Ecto neural progenitor cell (in vitro differentiated cells): Measurements from ENCODE around the gene C1QTNF12.

Experiments used
- DNase-seq: peaks from one replicate; pipeline ENCODE4 v3.0.0-alpha.2; 2018; ENCODE audit warnings: low spot score

Gene C1QTNF12

GRCh38 chr1:1213345-1214265 lies 32.9 kb downstream of the C1QTNF12 start, which contains the start of gene TNFRSF4:
TNFRSF4 (minus strand) TSS chr1:1214153; CDS start chr1:1214127, 26 bp downstream.
- DNase-seq = no peak

GRCh38 chr1:1212780-1213344 lies 33.7 kb downstream of the C1QTNF12 start:
- DNase-seq = no peak

DNA sequence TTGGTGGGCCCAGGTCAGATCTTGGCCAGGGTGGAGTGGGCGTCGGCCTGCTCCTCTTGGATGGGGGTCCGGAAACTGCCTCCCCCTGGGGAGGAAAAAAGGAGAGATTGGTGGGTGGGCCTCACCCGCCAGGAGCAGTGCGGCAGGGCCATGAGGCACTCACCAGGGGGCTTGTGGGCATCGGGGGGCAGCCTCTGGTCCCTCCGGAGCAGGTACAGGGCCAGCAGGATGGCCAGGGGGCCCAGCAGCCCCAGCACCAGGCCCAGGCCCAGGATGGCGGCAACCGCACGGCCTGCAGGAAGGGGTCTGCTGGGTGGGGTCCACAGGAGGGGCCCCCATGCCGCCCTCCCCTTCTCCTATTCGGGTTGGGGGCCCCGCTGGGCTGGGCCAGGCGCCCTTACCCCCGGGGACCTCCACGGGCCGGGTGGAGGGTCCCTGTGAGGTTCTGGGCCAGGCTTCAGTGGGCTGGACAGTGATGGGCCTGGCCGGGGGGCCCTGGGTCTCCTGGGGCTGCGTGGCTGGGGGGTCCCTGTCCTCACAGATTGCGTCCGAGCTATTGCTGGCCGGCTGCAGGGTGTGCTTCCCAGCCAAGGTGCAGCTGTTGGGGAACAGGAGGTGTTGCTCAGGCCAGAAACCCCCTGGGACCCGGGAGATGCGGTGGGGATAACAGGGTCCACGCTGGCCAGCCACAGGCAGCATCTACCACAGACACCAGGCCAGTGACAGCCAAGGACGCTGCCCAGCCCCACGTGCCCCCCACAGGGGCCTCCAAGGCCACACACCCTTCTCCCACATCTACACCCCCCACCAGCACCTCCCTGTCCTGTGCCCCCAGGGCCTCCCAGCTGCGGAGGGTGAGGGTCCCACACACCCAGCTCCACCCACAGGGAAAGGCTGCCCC lies 34.7 kb downstream of the C1QTNF12 start:
- DNase-seq = no peak

DNA sequence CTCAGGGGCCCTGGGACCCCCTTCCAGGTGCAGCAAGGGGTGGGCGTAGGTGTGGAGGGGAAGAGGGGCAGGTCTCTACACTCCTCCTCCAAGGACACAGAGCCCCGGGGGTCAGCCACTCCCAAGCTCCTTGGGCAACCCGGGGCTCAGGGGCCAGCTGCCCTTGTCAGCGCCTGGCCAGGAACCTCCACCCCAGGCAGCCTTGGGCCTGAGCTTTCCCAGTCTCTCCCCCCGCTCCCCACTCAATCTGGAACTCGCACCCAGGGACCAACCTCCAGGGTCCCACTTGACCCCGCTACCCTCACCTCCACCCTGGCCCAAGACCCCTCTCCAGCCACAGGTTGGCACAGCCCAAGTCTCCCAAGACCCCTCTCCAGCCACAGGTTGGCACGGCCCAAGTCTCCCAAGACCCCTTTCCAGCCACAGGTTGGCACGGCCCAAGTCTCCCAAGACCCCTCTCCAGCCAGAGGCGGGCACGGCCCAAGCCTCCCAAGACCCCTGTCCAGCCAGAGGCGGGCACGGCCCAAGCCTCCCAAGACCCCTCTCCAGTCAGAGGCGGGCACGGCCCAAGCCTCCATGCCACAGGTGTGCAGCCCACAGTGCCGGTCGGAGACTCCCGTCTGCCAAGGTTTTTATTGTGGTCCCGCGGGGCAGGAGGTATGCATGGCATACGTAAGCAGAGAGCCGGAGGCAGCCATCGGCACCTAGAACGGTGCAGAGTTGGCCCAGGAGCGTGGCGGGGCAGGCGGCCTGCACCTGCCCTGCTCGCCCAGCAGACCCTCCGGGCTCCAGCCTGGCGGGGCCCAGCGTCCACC lies 35.6 kb downstream of the C1QTNF12 start:
- no peak for DNase-seq

- no peak for DNase-seq
Observed at GRCh38 chr1:1208713-1209433, 37.6 kb downstream of the C1QTNF12 start.

GRCh38 chr1:1207571-1207892 lies 39.0 kb downstream of the C1QTNF12 start:
- no peak for DNase-seq

- no peak for DNase-seq
Observed at GRCh38 chr1:1206966-1207531, 39.5 kb downstream of the C1QTNF12 start.

GRCh38 chr1:1206376-1206965 lies 40.1 kb downstream of the C1QTNF12 start, which contains the start of gene TNFRSF18:
TNFRSF18 (minus strand) TSS chr1:1206592; CDS start chr1:1206571, 21 bp downstream.
- DNase-seq = no peak

DNA sequence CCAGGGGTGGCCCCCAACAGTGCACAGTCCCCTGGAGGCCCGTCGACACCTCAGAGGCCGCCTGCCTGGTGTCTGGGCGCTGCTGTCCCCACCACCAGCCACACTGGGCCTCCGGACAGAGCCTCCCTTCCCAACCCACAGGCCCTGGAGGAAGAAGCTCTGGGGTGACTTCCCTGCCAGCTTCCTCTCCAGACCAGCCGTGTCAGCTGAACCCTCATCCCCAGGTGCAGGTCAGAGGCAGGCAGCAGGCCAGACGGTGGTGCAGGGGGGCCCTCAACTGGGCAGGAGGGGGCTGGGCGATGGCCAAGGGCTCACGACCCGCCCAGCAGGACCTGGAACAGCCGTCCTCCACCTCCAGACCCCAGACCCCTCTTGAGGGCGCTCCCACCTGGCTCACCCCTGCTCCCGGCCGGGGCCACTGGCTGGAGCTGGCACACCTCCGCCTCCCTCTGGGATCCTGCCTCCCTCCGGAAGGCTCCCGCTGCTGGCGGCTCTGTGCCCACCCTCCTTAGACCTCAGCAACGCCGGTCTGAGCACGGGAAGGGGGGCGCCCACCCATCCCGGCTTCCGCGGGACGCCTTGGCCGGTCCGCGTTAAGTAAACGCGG lies 40.6 kb downstream of the C1QTNF12 start:
- no peak for DNase-seq

GRCh38 chr1:1204998-1205768 lies 41.3 kb downstream of the C1QTNF12 start:
- DNase-seq = no peak

DNA sequence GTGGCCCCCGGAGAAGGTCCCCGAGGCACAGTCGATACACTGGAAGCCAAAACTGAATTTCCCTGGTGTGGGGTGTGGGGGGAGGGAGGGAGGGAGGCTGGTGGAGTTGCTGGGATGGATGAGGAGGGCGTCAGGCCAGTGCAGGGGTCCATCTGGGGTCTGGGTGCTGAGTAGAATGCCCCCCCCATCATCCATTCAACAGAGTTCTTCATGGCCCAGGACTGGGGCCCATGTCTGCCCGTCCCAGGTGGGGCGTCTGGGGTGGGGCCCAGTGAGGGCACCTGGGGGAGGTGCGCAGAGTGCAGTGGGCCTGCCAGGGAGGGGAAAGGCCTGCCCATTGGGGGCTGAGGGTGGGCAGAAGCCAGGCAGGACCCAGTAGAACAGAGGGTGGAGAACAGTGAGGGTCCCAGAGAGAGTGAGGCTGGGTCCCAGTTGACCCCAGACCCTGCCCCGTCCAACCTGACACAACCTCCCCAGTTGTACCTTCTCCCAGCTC lies 42.0 kb downstream of the C1QTNF12 start:
- no peak for DNase-seq

DNA sequence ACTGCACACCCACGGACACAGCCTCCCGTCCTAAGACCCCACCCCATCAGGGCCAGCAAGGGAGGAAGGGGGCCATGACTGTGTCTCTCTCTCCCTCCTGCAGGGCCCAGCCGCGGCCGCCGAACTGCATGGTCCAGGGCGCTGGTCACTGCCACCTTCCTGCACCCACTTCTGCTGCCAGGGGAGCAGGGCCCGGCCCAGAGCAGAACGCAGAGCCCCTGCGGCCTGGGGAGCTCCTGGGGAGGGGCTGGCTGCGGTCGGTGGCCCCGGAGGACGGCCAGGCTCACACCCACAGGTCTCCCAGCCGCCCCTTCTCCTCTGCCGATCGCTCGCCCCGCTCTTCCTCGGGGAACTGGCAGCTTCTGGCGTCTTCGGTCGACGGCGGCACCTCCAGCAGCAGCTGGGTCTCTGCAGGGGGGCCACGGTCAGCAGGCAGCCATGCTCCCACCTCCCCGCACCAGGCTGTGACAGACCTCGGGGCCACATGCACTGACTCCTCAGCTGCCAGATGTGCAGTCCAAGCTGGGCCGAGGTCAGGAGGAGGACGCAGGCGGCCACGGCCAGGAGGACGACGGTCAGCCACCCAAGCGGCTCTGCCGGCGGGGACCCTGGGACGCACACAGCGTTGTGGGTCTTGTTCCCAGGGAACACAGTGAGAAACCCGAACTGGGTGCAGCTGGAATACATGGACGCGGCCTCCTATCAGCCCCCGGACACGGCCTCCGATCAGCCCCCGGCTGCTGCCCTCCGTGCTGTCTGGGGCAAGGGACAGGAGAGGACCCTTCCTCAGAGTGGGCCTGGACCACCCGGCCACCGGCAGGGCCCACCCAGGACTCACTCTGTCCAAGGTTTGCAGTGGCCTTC lies 42.7 kb downstream of the C1QTNF12 start:
- no peak for DNase-seq

DNA sequence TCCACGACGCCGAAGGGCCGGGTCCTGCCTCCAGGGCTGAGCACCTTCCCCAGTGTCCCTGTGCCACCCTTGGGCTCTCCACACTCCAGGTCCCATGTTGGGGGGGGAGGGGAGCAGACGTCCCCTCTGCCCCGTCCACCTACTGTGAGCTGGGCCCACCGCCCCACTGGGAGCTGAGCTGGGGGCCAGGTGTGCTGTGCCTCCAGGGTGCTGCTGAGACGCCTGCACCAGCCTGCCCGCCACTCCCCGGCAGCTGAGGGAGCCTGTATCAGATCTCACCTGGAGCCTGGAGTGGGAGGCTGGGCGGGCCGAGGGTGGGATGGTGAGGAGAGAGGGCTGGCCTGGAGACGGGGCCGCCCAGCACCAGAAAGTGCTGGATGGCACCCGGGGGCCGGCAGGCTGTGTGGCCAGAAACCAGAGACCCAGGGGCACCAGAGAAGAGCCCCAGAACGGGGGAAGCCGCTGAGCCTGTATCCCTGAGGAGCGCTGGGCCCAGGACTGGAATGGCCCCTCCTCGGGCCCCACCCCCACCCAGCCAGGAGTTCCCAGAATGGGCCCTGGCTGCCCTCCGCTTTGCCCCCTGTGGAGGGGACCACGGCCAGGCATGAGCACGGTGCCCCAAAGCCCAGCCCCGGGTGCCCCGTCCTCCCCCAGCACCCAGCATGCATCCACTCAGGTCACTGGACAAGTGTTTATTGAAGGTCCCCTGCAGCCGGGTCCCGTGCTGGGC lies 43.5 kb downstream of the C1QTNF12 start:
- DNase-seq = no peak

- DNase-seq = no peak
Observed at GRCh38 chr1:1200876-1201810, 45.4 kb downstream of the C1QTNF12 start.

GRCh38 chr1:1199961-1200875 lies 46.3 kb downstream of the C1QTNF12 start:
- DNase-seq = no peak
